RWPE1 (cell line): Measurements from ENCODE around the gene NBEA.

Experiments used
- CTCF ChIA-PET: fragments of 350-600 bp; sonication (Branson Sonifier 250); formaldehyde crosslinking; extraction: SDS; loops from one replicate; lab custom pipeline; 2021; lab: Yijun Ruan, JAX
- POLR2A ChIA-PET: fragments of 400-600 bp; formaldehyde crosslinking; extraction: SDS; loops from one replicate; lab custom pipeline; 2020; ENCODE audit warnings: antibody characterized with exemption; ENCODE audit not compliant: low non-redundant PET; lab: Yijun Ruan, JAX
- DNase-seq: peaks from one replicate; pipeline ENCODE4 v3.0.0; 2012; ENCODE audit warnings: low spot score
- H3K27ac ChIP-seq: fragments of 450-650 bp; 2 replicates; pipeline ENCODE4 v1.5.1; 2017
- CTCF ChIP-seq: fragments of 450-650 bp; conservative IDR thresholded peaks from 2 replicates; pipeline ENCODE4 v1.5.1; 2017; ENCODE audit warnings: low read depth, mild to moderate bottlenecking

NBEA gene

DNA sequence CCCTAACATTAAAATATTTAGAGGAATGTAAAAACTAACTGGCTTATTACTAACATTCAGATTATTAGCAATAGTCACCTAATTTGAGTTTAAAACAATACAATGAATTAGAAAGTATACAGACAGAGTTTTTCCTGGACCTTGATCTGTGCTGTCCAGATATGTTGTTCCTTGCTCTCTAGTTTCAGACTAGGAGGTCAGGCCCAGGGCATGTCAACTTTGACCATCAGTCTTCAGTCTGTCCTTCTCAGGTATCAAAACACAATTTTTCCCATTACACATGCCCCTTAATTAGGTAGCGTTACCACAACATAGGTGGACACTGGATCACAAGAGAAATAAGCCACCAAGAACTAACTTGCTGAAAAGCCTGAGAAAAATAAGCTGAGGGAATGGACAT, 337.4 kb downstream of the NBEA start:
- ChIA-PET POLR2A (no interaction called here), CTCF (no interaction called here)
- DNase-seq: no peak
- H3K27ac ChIP-seq: no peak overlapping the region
- TF ChIP-seq CTCF: no peak

DNA sequence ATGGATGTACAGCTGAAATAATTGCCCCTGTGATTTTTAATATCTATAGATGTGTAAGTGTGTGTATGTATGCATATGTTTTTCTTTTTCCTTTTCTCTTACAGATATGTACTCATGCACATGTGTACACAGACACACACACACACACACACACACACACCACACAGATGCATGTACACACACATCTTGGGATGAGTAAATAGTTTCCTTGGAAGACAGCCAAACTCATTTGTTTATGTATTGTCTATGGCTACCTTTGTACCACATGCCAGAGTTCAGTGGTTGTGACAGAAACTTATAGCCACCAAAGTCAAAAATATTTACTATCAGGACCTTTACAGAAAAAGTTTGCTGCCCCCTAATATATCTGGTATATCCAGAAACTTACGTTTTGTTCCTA, 341.8 kb downstream of the NBEA start:
- TF ChIP-seq CTCF: no peak
- DNase-seq: no peak
- H3K27ac ChIP-seq: no peak overlapping the region
- CTCF ChIA-PET: no interaction called here
- POLR2A ChIA-PET: no interaction called here

DNA sequence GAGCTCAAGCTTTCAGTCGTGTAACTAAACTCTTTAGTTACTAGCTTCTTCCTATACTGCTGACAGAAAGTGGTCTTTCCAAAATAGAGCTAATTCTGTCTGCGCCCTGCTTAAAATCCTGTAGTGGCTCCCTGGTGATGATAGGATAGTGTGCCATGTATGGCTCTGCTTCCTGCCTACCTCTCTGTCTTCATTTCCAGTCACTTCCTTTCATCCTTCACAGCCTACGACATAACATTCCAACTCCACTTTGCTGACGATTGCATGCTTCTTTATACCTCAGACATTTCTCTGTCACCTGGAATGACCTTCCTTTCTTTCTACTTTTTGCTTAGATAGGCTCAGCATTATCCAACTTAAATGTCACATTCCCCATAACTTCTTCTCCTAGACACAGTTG, 343.6 kb downstream of the NBEA start:
- no peak for DNase-seq
- ChIA-PET POLR2A (no interaction called here), CTCF (no interaction called here)
- no peak for TF ChIP-seq CTCF
- H3K27ac ChIP-seq: no peak overlapping the region

- CTCF ChIA-PET: interaction anchor here (0.6 kb wide), 1 partner anchor 591 kb away, joined by 3 read pairs; no protein-coding TSS in a partner anchor
- POLR2A ChIA-PET: no interaction called here
- H3K27ac ChIP-seq: no peak overlapping the region
- DNase-seq: no peak
- no peak for TF ChIP-seq CTCF
These were observed 350.3 kb downstream of the NBEA start for GRCh38 chr13:35292329-35292728.

DNA sequence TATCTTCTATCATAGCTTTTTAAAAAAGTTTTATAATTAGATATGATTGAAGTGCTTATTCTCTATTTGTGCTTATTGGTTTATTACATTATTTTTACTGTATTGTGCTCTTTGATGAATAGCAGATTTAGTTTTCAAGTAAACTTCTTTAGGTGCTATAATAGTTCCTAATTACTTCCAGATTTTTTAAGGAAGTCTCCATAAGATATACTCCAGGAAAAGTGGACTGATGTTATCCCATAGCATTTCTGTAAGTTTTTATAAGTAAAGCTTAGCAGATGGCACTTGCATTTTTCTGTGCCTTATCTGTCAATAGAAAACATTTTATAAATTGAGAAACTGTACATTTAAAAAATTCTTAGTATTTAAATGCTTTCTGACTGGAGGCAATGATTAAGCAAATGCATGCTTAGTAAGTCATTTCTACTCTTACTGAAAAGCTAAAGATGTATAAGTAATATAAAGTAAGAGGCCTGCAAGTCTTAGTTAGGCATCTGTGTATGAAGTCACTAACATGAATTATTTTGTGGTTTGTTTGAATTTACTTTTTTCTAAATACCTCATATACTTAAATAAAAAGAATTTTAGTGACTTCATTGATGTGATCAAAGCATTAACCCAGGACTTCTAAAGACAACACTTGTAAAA, 351.6 kb downstream of the NBEA start:
- DNase-seq: no peak
- no peak for TF ChIP-seq CTCF
- CTCF ChIA-PET: no interaction called here
- H3K27ac ChIP-seq: no peak overlapping the region
- POLR2A ChIA-PET: no interaction called here

- ChIA-PET CTCF (interaction anchor here (1.0 kb wide), 1 partner anchor 404 kb away, joined by 3 read pairs; no protein-coding TSS in a partner anchor), POLR2A (no interaction called here)
- TF ChIP-seq CTCF: no peak
- no peak overlapping the region for H3K27ac ChIP-seq
- no peak for DNase-seq
These were observed 367.6 kb downstream of the NBEA start for GRCh38 chr13:35309706-35310105.

GRCh38 chr13:35332134-35332533, 390.1 kb downstream of the NBEA start:
- DNase-seq: no peak
- no peak overlapping the region for H3K27ac ChIP-seq
- CTCF ChIA-PET: no interaction called here
- no peak for TF ChIP-seq CTCF
- POLR2A ChIA-PET: no interaction called here
